Fibroblast of upper back skin (primary cell): Measurements from ENCODE around the gene EPM2A.
A peak's percentile ranks its signal among the peaks of the same experiment; 100 is the strongest.

Source experiments
- DNase-seq: peaks from one replicate; pipeline ENCODE4 v3.0.0-alpha.2; 2013

Gene EPM2A

GRCh38 chr6:145588981-145589380 is 146.3 kb downstream of the EPM2A start:
- DNase-seq = peak; percentile 0

- no peak for DNase-seq
Observed at GRCh38 chr6:145587334-145587733, 148.0 kb downstream of the EPM2A start.

- DNase-seq = no peak
Observed at GRCh38 chr6:145583753-145584152, 151.6 kb downstream of the EPM2A start.
